Loucy (cell line): ENCODE data around the gene CACNA2D3.

Source experiments
- H2AFZ ChIP-seq: fragments of 200-600 bp; sonication (generic); 2 replicates; pipeline ENCODE4 v1.6.0; 2016; ENCODE audit warnings: antibody characterized with exemption, mild to moderate bottlenecking, low read length, moderate library complexity
- H3F3A ChIP-seq: fragments of 200-600 bp; 2 replicates; pipeline ENCODE4 v1.6.0; 2016; ENCODE audit warnings: antibody characterized with exemption, low read depth, mild to moderate bottlenecking
- H3K27me3 ChIP-seq: fragments of 200-600 bp; sonication (generic); 2 replicates; pipeline ENCODE4 v1.6.1; 2014; ENCODE audit warnings: low read length, mild to moderate bottlenecking; ENCODE audit not compliant: insufficient read depth, poor library complexity, severe bottlenecking
- H3K36me3 ChIP-seq: fragments of 200-600 bp; sonication (generic); 2 replicates; pipeline ENCODE4 v1.6.1; 2016; ENCODE audit warnings: low read length; ENCODE audit not compliant: insufficient read depth
- H3K4me1 ChIP-seq: fragments of 200-600 bp; sonication (generic); 2 replicates; pipeline ENCODE4 v1.5.1; 2014; ENCODE audit warnings: low read length, mild to moderate bottlenecking; ENCODE audit not compliant: insufficient read depth, poor library complexity, severe bottlenecking
- H3K4me2 ChIP-seq: fragments of 200-600 bp; sonication (generic); 2 replicates; pipeline ENCODE4 v1.6.0; 2014; ENCODE audit warnings: antibody characterized with exemption, low read length, low read depth, mild to moderate bottlenecking; ENCODE audit not compliant: poor library complexity, severe bottlenecking
- H3K4me3 ChIP-seq: fragments of 200-600 bp; sonication (generic); 2 replicates; pipeline ENCODE4 v1.5.1; 2014; ENCODE audit warnings: low read length, mild to moderate bottlenecking, mixed read lengths; ENCODE audit not compliant: poor library complexity, severe bottlenecking
- H3K79me2 ChIP-seq: fragments of 200-600 bp; sonication (generic); 2 replicates; pipeline ENCODE4 v1.6.1; 2014; ENCODE audit warnings: low read length; ENCODE audit not compliant: insufficient read depth
- H3K9ac ChIP-seq: fragments of 200-600 bp; sonication (generic); 2 replicates; pipeline ENCODE4 v1.6.0; 2014; ENCODE audit warnings: mild to moderate bottlenecking, low read depth, low read length, moderate library complexity; ENCODE audit not compliant: poor library complexity, severe bottlenecking
- H3K9me2 ChIP-seq: fragments of 200-600 bp; sonication (generic); replicated peaks from 2 replicates; pipeline ENCODE4 v1.6.1; 2016; ENCODE audit warnings: low read depth, low read length, mixed read lengths
- H3K9me3 ChIP-seq: fragments of 200-600 bp; sonication (generic); 2 replicates; pipeline ENCODE4 v1.6.1; 2014; ENCODE audit warnings: mild to moderate bottlenecking, antibody characterized with exemption, low read length, low read depth; ENCODE audit not compliant: insufficient read depth
- H4K20me1 ChIP-seq: fragments of 200-600 bp; sonication (generic); 2 replicates; pipeline ENCODE4 v1.6.0; 2014; ENCODE audit warnings: antibody characterized with exemption, low read length, mild to moderate bottlenecking; ENCODE audit not compliant: insufficient read depth, poor library complexity, severe bottlenecking
- EZH2phosphoT487 ChIP-seq: fragments of 200-600 bp; IDR thresholded peaks from 2 replicates; pipeline ENCODE4 v1.6.1; 2018; ENCODE audit warnings: antibody characterized with exemption, mild to moderate bottlenecking, moderate library complexity, borderline replicate concordance
- TF ChIP-seq, protein P1 (sequence below): fragments of 200-600 bp; sonication (generic); conservative IDR thresholded peaks from 2 replicates; pipeline ENCODE4 v1.5.1; 2014; ENCODE audit warnings: mild to moderate bottlenecking, antibody characterized with exemption, low read length

CACNA2D3 gene

DNA sequence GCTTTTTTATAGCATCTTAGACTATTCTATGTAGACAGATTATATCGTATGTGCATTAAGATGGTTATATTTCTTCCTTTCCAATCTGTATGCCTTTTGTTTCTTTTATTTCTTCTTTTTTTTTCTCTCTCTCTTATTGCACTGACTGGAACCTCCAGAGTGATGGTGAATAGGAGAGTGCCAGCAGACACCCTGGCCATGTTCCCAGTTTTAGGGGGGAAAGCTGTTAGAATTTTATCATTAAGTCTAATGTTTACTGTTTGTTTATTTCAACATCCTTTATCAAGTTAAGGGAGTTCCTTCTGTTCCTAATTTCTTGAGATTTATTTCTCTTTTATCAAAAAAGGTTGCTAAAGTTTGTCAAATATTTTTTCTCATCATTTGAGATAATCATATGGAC is 922.1 kb downstream of the CACNA2D3 start:
- Histone ChIP-seq H3K79me2 (no peaks in the 10 kb centered on the region), H3K27me3 (no peaks in the 10 kb centered on the region), H4K20me1 (no peaks in the 10 kb centered on the region), H2AFZ (no peak overlapping the region), H3K9ac (no peak overlapping the region), H3F3A (no peaks in the 10 kb centered on the region), H3K9me2 (no peaks in the 10 kb centered on the region), H3K9me3 (no peaks in the 10 kb centered on the region), H3K4me1 (no peaks in the 10 kb centered on the region), H3K36me3 (no peaks in the 10 kb centered on the region), H3K4me3 (no peak overlapping the region), H3K4me2 (no peak overlapping the region)
- TF ChIP-seq, protein P1, sequence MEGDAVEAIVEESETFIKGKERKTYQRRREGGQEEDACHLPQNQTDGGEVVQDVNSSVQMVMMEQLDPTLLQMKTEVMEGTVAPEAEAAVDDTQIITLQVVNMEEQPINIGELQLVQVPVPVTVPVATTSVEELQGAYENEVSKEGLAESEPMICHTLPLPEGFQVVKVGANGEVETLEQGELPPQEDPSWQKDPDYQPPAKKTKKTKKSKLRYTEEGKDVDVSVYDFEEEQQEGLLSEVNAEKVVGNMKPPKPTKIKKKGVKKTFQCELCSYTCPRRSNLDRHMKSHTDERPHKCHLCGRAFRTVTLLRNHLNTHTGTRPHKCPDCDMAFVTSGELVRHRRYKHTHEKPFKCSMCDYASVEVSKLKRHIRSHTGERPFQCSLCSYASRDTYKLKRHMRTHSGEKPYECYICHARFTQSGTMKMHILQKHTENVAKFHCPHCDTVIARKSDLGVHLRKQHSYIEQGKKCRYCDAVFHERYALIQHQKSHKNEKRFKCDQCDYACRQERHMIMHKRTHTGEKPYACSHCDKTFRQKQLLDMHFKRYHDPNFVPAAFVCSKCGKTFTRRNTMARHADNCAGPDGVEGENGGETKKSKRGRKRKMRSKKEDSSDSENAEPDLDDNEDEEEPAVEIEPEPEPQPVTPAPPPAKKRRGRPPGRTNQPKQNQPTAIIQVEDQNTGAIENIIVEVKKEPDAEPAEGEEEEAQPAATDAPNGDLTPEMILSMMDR = no peak
- TF ChIP-seq EZH2phosphoT487 = no peak

DNA sequence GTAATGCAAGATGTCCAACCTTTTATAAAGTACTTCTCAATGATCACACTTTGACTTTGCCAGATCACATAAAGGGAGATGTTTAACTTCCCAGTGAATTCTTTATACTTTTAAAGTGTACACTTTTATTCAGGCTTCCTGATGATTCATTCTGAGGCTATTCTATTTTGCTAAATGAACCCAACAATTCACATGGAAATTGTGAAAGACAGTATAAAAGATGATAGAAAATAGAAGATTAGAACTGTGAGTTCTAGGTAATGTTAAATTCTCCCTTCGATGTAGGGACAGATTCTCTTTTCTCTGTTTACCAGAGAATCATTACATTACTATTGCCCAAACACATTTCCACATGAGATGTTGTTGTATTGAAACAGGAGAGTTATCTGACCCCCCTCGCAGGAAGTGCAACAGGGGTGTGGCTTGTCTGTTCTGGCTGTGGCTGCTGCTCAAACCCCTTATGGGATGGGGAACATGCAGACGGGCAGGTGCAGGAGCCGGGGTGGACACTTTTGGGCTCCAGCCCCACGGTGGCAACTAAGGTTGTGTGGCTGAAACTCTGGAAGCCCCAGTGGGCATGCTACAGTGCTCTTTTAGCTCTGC is 936.8 kb downstream of the CACNA2D3 start:
- Histone ChIP-seq H2AFZ (0 out of 2 replicates have a peak overlapping the region, but pooled peaks have one; percentile 24), H3K9ac (no peak overlapping the region)
- TF ChIP-seq EZH2phosphoT487 = no peak
- TF ChIP-seq, protein P1 = no peak

GRCh38 chr3:55060896-55061719 is 938.8 kb downstream of the CACNA2D3 start:
- no peaks in the 10 kb centered on the region for H3K4me1 ChIP-seq
- no peak overlapping the region for H3K4me2 ChIP-seq
- no peak overlapping the region for H2AFZ ChIP-seq
- no peak overlapping the region for H3K4me3 ChIP-seq
- no peaks in the 10 kb centered on the region for H3K36me3 ChIP-seq
- H3F3A ChIP-seq = no peaks in the 10 kb centered on the region
- no peaks in the 10 kb centered on the region for H3K9me3 ChIP-seq
- no peak overlapping the region for H3K9ac ChIP-seq
- H3K9me2 ChIP-seq = no peaks in the 10 kb centered on the region
- H3K79me2 ChIP-seq = no peaks in the 10 kb centered on the region
- H3K27me3 ChIP-seq = no peaks in the 10 kb centered on the region
- no peaks in the 10 kb centered on the region for H4K20me1 ChIP-seq
- no peak for TF ChIP-seq EZH2phosphoT487
- TF ChIP-seq, protein P1 = no peak

More for the DNA sequence above, 936.8 kb downstream of the CACNA2D3 start:
- Histone ChIP-seq H3F3A (no peaks in the 10 kb centered on the region), H3K9me3 (peaks cover 7% of the 10 kb centered on the region; the same call in 1 of the 2 replicates), H3K9me2 (no peaks in the 10 kb centered on the region), H3K27me3 (no peaks in the 10 kb centered on the region), H3K4me2 (no peak overlapping the region), H4K20me1 (no peaks in the 10 kb centered on the region), H3K4me3 (no peak overlapping the region), H3K4me1 (no peaks in the 10 kb centered on the region), H3K36me3 (no peaks in the 10 kb centered on the region), H3K79me2 (no peaks in the 10 kb centered on the region)
